Ishikawa (cell line): Measurements from ENCODE around the gene RBKS.

Experiments used
- CEBPB ChIP-seq: IDR thresholded peaks from 2 replicates; pipeline ENCODE4 v1.6.1; 2012
- CREB1 ChIP-seq: IDR thresholded peaks from 2 replicates; pipeline ENCODE4 v1.6.1; 2012; ENCODE audit warnings: low read depth
- EGR1 ChIP-seq: IDR thresholded peaks from 2 replicates; pipeline ENCODE4 v1.6.1; 2012
- EP300 ChIP-seq: IDR thresholded peaks from 2 replicates; pipeline ENCODE4 v1.6.1; 2012; ENCODE audit warnings: borderline replicate concordance
- FOXM1 ChIP-seq: IDR thresholded peaks from 2 replicates; pipeline ENCODE4 v1.6.1; 2012; ENCODE audit warnings: low read depth, borderline replicate concordance
- MAX ChIP-seq: IDR thresholded peaks from 2 replicates; pipeline ENCODE4 v1.6.1; 2012
- NFIC ChIP-seq: IDR thresholded peaks from 2 replicates; pipeline ENCODE4 v1.6.1; 2012
- RAD21 ChIP-seq: IDR thresholded peaks from 2 replicates; pipeline ENCODE4 v1.6.1; 2012; ENCODE audit warnings: low read depth
- REST ChIP-seq: IDR thresholded peaks from 2 replicates; pipeline ENCODE4 v1.6.1; 2012; ENCODE audit warnings: low read depth, mild to moderate bottlenecking
- TAF1 ChIP-seq: IDR thresholded peaks from 2 replicates; pipeline ENCODE4 v1.6.1; 2012; ENCODE audit warnings: low read depth, mild to moderate bottlenecking
- TCF12 ChIP-seq: IDR thresholded peaks from 2 replicates; pipeline ENCODE4 v1.6.1; 2012; ENCODE audit warnings: low read depth
- TEAD4 ChIP-seq: IDR thresholded peaks from 2 replicates; pipeline ENCODE4 v1.6.1; 2012
- USF1 ChIP-seq: IDR thresholded peaks from 2 replicates; pipeline ENCODE4 v1.6.1; 2012
- YY1 ChIP-seq: IDR thresholded peaks from 2 replicates; pipeline ENCODE4 v1.6.1; 2012; ENCODE audit warnings: low read depth
- ZBTB7A ChIP-seq: IDR thresholded peaks from 2 replicates; pipeline ENCODE4 v1.6.1; 2012; ENCODE audit warnings: low read depth

RBKS gene

GRCh38 chr2:27822049-27822448 lies 68.1 kb downstream of the RBKS start:
- TF ChIP-seq TAF1 (no peak), RAD21 (no peak), CREB1 (no peak), ZBTB7A (no peak), NFIC (no peak), FOXM1 (no peak), EP300 (no peak), CEBPB (no peak), TCF12 (no peak), REST (no peak), MAX (no peak), TEAD4 (no peak), USF1 (no peak), YY1 (no peak), EGR1 (no peak)

- TF ChIP-seq TEAD4: no peak
- TF ChIP-seq EGR1: no peak
- no peak for TF ChIP-seq NFIC
- no peak for TF ChIP-seq CREB1
- TF ChIP-seq ZBTB7A: no peak
- TF ChIP-seq RAD21: no peak
- no peak for TF ChIP-seq REST
- no peak for TF ChIP-seq MAX
- no peak for TF ChIP-seq YY1
- no peak for TF ChIP-seq CEBPB
- no peak for TF ChIP-seq FOXM1
- no peak for TF ChIP-seq TCF12
- TF ChIP-seq TAF1: no peak
- TF ChIP-seq USF1: no peak
- no peak for TF ChIP-seq EP300
Observed at GRCh38 chr2:27815860-27816438, 74.2 kb downstream of the RBKS start.

- TF ChIP-seq FOXM1: no peak
- TF ChIP-seq NFIC: no peak
- no peak for TF ChIP-seq ZBTB7A
- TF ChIP-seq TEAD4: no peak
- TF ChIP-seq REST: no peak
Observed at GRCh38 chr2:27814758-27815157, 75.4 kb downstream of the RBKS start.

- TF ChIP-seq CEBPB (peak; percentile 30; the same call in 1 of the 2 replicates), TCF12 (no peak)
Observed at GRCh38 chr2:27811768-27812167, 78.4 kb downstream of the RBKS start.

- TF ChIP-seq MAX (no peak), TAF1 (no peak), EGR1 (no peak), CREB1 (no peak), CEBPB (no peak), YY1 (no peak), NFIC (no peak), ZBTB7A (no peak), USF1 (no peak), RAD21 (no peak), TCF12 (no peak)
Observed at GRCh38 chr2:27810455-27810854, 79.7 kb downstream of the RBKS start.
